Fibroblast of upper back skin (primary cell): ENCODE results near the gene IMPACT.

Experiments used
- DNase-seq: peaks from one replicate; pipeline ENCODE4 v3.0.0-alpha.2; 2013

The IMPACT gene

DNA sequence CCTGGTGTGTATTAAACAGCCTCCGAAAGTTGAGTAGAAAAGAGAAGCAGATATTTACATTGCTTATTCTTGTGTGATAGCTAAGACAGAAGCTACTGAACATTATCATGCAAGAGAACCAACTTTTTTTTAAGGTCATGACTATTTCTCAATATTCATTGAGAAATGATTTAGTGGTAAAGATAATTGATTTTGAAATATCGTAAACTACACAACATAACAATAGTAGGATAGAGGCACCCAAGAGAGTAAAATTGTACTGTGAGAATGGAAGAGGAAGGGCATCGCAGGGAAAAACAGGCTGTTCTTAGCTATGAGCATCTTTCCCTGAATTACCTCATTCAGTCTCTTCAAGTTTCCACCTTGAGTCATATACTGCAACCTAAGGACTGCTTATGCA, 59.2 kb downstream of the IMPACT start:
- DNase-seq: no peak

DNA sequence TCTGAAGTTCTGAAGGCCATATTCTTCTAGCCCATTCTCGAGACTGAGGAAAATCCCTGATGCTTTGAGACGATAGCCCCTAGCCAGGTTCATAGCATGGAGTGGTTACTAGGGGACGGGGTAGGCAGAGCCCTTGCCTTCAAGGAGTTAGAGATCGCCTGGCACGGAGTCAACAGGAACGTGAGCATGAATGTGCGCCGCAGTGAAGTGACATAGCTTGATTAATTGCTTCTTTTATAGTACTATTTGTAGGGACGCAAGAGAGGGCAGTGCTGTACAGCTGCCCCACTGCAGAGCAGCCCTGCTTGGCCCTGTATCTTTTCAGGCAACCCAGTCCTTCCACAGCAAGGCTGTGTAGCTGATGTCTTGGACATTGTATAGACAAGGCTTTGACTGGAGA, 60.2 kb downstream of the IMPACT start:
- no peak for DNase-seq

DNA sequence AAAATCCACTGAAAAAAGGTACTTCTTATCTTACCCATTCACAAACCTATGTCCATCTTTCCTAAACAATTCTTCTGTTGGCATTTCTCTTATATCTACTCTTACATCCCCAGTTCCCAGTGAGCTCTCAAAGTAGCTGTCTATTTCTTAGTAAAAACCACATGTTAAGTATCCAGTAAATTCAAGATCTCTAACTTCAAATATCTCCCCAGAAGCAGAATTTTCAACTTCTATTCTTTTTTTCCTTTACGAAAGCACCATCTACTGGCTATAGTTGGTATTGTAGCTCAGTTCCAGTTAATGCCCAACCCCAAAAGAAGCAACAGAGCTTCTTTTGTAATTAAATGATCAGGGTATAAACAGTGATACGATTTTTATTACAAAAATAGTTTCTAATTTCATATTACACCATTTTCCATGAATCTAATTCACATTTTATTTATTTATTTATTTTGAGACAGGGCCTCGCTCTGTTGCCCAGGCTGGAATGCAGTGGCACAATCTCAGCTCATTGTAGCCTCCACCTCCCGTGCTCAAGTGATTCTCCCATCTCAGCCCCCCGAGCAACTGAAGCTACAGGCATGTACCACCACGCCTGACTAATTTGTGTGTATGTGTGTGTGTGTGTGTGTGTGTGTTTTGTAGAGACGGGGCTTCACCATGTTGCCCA, 62.5 kb downstream of the IMPACT start:
- peak; percentile 48 for DNase-seq

DNA sequence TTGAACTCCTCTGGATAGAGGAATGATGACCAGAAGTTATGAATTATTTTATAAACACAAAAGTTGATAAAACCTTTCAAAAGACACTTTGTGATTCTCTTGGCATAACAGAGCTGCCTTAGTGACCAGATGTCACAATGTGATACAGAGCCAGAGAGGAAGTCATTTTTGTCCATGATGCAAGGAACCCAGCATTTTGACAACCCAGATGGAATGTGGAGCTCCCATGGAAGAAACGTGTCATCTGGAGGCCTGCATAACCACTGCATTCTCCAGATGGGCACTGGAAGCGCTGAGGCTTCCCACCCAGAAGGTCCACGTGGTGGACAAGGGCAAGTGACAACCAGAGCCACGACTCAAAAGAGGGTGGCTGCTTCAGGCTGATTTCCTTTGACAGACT, 64.1 kb downstream of the IMPACT start:
- DNase-seq: peak; percentile 42

DNA sequence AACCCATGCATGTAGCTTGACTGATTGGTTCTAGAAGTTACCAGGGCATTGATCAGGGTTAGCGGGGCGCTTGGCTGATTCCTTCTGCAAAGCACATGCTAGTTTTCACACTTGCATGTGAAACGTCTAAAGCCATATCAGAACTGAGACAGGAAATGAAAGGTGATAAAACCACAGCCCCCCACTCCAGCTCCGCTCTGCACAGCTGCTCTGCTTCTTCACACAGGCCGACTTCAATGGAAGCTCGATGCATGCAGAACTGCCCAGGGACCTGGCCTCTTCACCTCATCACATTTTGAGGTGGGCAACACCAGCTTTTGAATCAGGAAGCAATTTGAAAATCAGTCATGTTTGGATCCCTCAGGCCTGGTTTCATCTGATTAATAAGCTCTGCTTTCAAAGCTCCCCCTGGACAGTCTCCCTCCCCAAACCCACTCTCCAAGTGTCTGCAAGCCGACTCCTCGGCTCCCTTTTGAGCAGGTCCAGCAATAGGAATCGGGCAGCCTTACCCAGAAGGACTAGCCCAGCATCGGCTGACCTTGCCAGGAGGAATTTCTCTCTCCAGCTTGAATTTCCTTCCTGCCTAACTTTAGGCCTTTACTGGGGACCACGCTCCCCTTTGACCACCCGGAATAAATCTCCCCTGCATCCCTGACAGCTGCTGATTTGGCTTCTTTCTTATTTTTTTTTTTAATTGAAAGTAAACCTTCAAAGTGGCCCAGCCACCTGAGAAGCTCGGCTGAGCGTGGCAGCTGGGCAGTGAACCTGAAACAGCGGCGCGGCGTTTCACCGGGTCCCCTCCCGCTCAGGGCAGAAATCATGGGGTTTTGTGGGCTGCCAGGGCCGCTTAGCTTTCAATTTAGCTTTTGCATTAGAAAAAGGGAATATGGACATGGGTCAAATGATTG, 65.7 kb downstream of the IMPACT start:
- DNase-seq: no peak

DNA sequence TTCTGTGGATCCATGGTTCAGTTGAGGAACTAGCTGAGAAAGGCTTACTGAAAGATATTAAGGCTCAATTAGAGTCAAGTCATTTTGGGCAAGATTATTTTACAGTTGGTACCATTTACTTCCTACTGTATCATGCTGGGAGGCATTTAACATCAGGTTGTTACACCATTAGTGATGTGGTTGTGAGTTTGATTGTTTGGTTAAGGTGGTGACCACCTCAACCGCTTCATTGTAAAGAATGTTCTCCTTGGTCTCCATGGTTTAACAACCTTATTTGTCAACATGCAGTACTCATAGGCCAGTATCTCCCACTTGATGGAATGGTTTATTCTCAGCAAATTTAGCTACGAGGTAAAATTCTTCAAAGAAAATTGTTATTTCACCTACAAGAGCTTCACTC, 68.1 kb downstream of the IMPACT start:
- DNase-seq: no peak

DNA sequence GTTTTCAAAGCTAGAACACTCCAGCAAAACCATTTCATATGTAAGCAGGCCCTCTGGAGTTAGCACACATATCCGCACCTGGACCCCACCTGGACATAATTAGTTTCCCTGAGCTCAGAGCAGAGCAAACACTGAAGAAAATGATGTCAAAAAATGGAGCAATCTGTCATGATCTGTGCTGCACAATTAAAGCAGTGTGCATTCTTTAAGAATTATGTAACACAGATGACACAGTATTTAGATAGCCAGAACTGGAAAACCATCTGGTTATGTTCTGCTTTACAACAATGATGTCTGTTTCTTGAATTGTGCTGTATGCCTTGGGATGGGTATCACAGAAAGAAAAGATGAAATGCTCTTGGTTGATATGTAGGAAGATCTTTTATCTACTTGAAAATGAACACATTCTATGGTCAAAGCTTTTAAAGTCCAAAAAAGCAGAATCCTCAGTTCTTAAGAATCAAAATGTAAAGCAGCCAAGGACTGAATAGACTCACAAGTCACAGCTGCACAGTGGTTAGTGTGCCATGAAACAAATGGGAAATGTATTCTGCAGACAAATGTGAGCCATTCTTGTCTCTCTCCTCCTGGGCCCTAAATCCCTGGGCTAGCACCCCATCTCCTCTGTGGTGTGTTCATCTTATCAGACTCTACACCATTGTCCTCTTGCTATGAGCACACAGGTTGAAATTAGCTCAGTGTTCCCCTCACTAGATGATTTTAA, 70.7 kb downstream of the IMPACT start:
- peak; percentile 89 for DNase-seq

DNA sequence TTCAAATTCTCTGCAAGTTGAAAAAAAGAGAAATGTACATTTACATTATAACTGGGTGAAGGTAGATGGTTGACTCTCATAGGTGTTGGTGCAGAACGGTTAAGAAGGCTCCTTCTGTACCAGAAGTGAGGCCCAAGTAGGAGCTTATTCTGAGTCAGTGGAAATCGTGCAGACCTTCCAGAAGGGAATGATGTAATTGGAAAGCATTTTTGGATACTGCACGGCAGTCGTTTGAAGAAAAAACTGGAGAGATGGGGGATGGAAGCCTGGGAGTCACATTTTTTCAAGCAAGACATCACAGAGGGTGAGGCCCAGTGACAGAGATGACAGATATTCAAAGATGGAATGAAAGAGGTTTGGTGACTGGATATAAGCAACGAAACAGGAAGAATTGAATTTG, 73.3 kb downstream of the IMPACT start:
- DNase-seq: peak; percentile 74

DNA sequence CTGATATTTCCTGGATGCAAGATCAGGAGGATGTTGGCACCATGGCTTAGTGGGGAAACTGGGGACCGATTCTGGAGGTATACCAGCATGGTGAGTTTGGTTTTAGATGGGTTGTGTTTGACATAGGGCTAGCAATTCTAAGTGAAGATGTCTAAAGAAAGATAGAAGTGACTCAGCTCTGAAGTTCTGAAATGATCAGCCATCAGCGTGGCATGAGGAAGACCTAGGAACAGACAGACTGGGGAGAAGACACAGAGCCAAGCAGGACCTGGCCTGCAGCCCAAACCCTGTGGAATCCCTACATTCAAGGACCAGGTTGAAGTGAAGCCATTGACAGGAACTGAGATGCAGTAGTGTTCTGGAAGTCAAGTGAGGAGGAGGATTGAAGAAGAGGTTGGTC, 73.7 kb downstream of the IMPACT start:
- DNase-seq: peak; percentile 20

DNA sequence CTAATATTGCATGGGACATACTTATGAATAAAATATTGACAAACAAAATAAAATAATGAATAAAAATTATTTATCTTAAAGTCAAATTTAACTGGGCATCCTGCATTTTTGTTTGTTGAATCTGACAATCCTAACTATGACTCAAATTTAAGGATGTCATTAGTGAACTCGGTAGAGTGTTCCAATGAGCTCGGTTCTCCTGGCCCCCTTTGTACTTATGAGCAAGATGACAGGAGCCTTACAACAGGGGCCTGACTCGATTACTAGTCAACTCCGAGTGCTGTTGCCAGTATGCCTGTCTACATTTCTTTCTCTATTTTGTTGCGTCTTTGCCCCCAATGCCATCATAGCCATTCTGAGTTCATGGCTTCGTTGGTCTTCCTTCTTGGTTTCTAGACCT, 74.3 kb downstream of the IMPACT start:
- no peak for DNase-seq

DNA sequence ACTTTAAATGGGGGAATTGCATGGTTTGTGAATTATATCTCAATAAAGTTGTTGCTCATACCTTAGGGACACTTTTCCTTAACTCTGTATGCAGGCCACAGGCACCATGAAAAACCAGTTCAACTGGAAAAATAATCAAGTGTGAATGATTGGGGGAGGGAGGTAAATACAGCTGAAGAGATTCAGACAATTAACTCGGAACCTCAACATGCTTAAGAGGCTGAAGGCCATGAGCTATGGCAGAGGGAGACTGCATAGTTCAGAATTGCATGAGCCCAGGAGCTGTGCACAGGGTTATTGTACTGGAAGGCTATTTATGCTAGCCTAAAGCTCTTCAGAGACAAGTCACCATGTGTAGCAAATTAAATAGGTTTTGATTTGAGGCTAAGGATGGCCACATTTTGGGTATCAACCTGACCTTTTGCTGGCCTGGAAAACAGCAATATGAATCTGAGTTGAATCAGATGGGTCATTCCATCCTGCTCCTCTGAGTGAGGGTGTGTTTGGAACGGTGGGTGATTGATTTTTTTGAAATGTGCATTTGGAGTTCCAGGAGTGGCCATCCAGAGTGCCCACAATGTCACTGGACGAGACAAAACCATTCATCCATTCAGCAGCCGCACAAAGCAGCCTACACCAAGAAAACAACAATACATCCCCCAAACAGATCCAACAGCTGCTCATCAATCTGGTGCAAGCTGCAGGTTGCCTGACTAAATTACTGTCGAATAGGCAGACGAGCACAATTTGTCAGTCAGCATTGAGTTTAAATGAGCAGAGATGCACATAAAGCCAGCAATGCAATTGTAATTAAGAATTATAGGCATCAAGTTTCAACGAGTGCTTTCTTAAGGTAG, 76.4 kb downstream of the IMPACT start:
- DNase-seq: no peak
